ENCODE measurements around the gene INSIG1.

Gene INSIG1

GRCh38 chr7:155358948-155359712, 61.5 kb downstream of the INSIG1 start:
- in situ Hi-C loops (cut with MboI; ENCODE audit: low sequenced_read_pairs): loop anchor here (25.0 kb wide), 1 partner anchor 422 kb away; no protein-coding TSS in a partner anchor

Measured in HL-60/S4 (cell line).